GM10266 (cell line): Measurements from ENCODE around the gene CLEC18C.
"Not testable (repeated sequence)": the region's sequence is repeated elsewhere in the genome, so short reads cannot be mapped to it uniquely, and the experiment has no call there.

Experiments
- DNase-seq: peaks from one replicate; pipeline ENCODE4 v3.0.0; 2012; ENCODE audit errors: extremely low spot score
- TF ChIP-seq, protein P1 (sequence below): IDR thresholded peaks from 2 replicates; pipeline ENCODE4 v1.5.1; 2012; ENCODE audit warnings: mild to moderate bottlenecking, low read depth; ENCODE audit not compliant: control insufficient read depth, insufficient read depth; ENCODE audit errors: missing control alignments

Gene CLEC18C

DNA sequence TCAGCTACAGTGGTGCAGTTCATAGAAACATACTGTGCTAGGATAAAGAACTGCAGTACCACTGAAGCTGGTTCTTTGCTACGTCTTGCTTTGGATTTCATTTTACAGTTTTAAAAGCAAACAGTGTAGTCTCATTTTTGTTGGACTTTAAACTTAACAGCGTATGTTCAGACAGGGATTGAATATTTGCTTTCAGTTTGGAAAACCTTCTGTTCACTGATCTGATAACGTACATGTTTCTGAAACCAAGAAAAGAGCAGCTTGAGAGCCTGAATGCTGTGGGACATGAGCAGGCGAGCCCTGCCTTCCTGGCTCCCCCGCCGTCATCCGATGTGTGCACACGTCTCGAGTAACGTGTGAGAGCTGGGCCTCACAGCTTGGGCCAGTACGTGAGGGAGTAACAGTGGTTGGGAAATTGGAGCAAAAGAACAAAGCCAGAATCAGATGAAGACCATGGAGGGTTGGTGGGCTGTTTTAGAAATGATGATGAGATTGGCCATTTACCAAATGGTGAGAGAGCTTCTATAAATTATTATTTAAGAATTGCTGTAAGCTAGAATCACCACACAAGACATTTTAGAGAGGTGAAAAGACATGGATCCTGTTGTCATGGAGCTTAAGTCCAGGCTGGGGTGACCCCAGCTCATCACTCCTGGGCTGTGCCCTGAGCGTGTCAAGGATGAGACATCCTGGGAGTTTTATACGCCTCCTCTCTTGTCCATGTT lies 20.8 kb upstream of the CLEC18C start:
- TF ChIP-seq, protein P1, sequence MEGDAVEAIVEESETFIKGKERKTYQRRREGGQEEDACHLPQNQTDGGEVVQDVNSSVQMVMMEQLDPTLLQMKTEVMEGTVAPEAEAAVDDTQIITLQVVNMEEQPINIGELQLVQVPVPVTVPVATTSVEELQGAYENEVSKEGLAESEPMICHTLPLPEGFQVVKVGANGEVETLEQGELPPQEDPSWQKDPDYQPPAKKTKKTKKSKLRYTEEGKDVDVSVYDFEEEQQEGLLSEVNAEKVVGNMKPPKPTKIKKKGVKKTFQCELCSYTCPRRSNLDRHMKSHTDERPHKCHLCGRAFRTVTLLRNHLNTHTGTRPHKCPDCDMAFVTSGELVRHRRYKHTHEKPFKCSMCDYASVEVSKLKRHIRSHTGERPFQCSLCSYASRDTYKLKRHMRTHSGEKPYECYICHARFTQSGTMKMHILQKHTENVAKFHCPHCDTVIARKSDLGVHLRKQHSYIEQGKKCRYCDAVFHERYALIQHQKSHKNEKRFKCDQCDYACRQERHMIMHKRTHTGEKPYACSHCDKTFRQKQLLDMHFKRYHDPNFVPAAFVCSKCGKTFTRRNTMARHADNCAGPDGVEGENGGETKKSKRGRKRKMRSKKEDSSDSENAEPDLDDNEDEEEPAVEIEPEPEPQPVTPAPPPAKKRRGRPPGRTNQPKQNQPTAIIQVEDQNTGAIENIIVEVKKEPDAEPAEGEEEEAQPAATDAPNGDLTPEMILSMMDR, result no peak
- peak; percentile 12 for DNase-seq

DNA sequence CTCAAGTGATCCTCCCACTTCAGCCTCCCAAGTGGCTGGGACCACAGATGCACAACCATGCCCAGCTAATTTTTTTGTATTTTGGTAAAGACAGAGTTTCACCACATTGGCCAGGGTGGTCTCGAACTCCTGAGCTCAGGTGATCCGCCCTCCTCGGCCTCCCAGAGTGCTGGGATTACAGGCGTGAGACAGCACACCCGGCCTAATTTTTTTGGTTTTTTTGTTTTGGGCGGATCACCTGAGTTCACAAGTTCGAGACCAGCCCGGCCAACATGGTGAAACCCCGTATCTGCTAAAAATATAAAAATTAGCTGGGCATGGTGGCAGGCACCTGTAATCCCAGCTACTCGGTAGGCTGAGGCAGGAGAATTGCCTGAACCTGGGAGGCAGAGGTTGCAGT lies 18.9 kb upstream of the CLEC18C start:
- not testable (repeated sequence) for DNase-seq

DNA sequence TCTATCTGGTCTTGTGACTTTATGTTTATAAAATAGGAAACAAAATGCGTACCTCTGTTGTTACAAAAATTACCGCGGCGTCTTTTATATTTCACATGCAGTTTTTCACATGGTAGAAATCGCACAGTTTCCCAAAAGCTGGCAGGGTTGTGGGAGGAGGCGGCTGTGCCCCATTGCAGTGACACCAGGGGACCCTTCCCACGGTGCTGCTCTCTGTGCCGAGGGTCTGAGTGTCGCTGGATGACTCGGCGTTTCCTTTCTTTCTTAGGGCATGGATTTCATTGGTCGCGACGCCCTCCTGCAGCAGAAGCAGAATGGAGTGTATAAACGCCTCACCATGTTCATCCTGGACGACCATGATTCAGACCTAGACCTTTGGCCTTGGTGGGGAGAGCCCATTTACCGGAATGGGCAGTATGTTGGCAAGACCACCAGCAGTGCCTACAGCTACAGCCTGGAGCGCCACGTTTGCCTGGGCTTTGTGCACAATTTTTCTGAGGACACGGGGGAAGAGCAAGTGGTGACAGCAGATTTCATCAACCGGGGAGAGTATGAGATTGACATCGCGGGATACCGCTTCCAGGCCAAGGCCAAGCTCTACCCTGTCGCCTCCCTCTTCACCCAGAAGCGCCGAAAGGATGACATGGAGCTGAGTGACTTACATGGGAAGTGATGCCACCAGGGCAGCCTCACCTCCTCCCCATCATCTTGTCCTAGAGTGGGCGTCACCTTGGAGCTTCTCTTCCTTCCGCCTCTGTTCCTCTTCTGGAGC lies 17.2 kb upstream of the CLEC18C start:
- TF ChIP-seq, protein P1, result no peak
- DNase-seq, result peak; percentile 10

DNA sequence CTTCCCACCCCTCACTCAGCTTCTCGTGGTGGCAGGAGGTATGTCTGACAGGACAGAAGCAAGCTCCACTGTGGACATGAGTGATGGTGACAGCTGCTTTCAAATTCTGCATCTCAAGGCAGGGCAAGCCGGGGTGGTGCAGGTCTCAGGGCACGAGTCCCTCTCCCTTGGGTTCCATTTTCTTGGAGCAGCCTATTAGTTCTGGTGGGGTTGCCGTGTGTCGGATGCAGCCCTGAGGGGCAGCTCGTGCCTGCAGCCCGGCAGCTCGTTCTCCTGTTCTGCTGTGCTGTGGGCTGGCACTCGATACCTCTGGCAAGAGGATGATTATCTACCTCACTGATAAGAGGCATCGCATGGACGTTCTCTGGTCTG lies 16.5 kb upstream of the CLEC18C start:
- TF ChIP-seq, protein P1, result no peak
- DNase-seq, result no peak

DNA sequence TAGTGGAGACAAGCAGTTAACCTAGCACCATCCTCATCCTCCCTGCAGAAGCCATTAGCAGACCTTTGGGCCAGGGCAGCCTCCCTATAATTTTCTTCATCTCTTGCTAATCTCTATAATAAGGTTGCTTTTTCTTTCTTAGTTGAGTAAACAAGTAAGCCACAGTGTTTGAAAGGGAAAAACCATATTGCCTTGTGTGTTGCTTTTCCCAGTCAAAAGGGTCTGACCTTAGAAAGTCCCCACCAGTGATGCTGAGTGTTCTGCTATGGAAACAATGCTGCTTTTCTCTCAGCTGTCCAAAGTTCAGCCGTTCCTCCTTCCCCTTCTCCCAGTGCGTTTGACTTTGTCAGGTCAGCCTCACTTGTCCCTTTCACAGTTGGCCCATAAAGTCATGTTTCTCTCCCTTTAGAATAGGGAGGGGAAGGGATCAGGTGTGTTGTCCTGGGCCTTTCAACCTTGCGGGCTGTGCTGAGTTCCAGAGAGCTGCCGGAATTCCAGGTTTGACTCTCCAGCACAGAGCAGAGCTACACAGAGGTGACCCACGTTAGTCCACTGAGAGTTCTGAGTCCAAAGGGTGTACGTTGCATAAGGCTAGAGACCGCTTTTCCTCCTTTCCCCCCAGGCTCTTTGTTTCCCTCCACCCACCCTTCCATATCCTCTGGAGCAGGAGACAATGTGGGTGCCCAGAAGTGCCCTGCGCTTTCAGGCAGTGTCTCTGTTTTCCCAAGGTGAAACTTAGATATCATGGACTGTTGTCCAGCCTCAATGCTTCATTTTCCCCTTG lies 15.9 kb upstream of the CLEC18C start:
- TF ChIP-seq, protein P1, result no peak
- peak; percentile 13 for DNase-seq

DNA sequence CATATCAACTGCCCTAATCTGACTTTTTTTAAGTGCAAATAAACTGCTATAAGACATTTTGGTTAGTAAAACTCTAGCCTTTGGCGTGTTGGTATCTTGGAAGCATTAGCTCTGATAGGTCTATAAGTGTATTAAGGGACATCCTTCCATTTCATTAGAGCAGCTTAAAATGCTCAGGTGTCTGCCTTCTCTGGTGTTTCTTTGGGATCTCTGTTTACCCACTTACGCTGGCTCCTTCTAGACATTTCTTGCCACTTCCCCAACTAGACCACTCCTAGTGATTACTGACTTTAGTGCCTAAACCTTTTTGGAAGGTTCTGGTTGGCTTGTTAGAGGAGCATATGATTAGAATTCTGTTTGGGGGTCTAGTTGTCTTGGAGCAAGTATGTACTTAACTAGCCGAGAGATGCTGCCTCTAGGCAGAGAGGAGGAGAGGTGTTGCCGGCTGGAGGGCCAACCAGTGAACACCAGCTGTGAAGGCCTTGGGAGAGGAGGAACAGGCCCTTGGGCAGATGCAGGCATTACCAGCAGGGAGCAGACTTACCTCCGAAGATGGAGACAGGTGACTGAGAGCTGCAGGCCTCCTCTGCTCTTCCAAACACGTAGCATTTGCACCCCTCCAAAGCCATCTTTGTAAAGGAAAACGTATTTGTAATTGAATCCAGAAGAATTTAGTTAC lies 15.2 kb upstream of the CLEC18C start:
- TF ChIP-seq, protein P1, result no peak

More for the DNA sequence above, 15.2 kb upstream of the CLEC18C start:
- DNase-seq, result peak; percentile 27
